K562 (cell line): ENCODE measurements around the gene GP1BB. TPM values are rescaled to one million over a fixed set of nuclear protein-coding genes. Genes with fewer than 3 reads are reported as not detected.

Experiments
- ARHGAP35 ChIP-seq: fragments of 450-650 bp; IDR thresholded peaks from 2 replicates; pipeline ENCODE4 v1.6.1; 2018; ENCODE audit not compliant: partially characterized antibody
- BCOR ChIP-seq: fragments of 450-650 bp; IDR thresholded peaks from 2 replicates; pipeline ENCODE4 v1.6.1; 2016
- EGR1 ChIP-seq: fragments of 450-650 bp; conservative IDR thresholded peaks from 2 replicates; pipeline ENCODE4 v1.6.1; 2017; ENCODE audit warnings: mild to moderate bottlenecking
- HDAC1 ChIP-seq, 2 experiments: fragments of 450-650 bp; IDR thresholded peaks; 2 replicates each; pipeline ENCODE4 v1.6.1; 2016 to 2017; ENCODE audit warnings: inconsistent platforms in 1 of 2, mild to moderate bottlenecking in 1 of 2, moderate library complexity in 1 of 2
- HDGF ChIP-seq: fragments of 450-650 bp; IDR thresholded peaks from 2 replicates; pipeline ENCODE4 v1.6.1; 2016
- HOXB6 ChIP-seq: fragments of 250-450 bp; sonication (Bioruptor Pico); IDR thresholded peaks from 2 replicates; pipeline ENCODE4 v1.5.1; 2022; ENCODE audit warnings: mild to moderate bottlenecking, borderline replicate concordance
- IRF1 ChIP-seq: sonication (generic); formaldehyde crosslinking; IDR thresholded peaks from 2 replicates; pipeline ENCODE4 v1.8.0; 2022; ENCODE audit warnings: missing genetic modification reagents, mild to moderate bottlenecking, borderline replicate concordance
- KDM5B ChIP-seq: fragments of 200-600 bp; sonication (generic); IDR thresholded peaks from 2 replicates; pipeline ENCODE4 v1.6.1; 2012; ENCODE audit warnings: low read depth, mild to moderate bottlenecking, moderate library complexity, low read length, control low read depth, inconsistent platforms; ENCODE audit not compliant: insufficient replicate concordance
- NCOA1 ChIP-seq: fragments of 450-650 bp; IDR thresholded peaks from 2 replicates; pipeline ENCODE4 v1.6.1; 2016; ENCODE audit warnings: low read depth
- NFYB ChIP-seq: IDR thresholded peaks from 2 replicates; pipeline ENCODE4 v1.6.1; 2011; ENCODE audit warnings: mild to moderate bottlenecking, moderate library complexity; ENCODE audit not compliant: insufficient read length; ENCODE audit errors: extremely low read depth
- POLR2AphosphoS2 ChIP-seq: IDR thresholded peaks from 2 replicates; pipeline ENCODE4 v1.6.1; 2012; ENCODE audit warnings: low read length, improper control_type of control experiment
- POLR2B ChIP-seq: fragments of 450-650 bp; IDR thresholded peaks from 2 replicates; pipeline ENCODE4 v1.6.1; 2018; ENCODE audit warnings: low read depth; ENCODE audit not compliant: partially characterized antibody
- POLR2G ChIP-seq: fragments of 200-400 bp; formaldehyde crosslinking; IDR thresholded peaks from 2 replicates; pipeline ENCODE4 v1.6.1; 2017; ENCODE audit warnings: low read depth, mild to moderate bottlenecking, antibody characterized with exemption, low read length, moderate library complexity
- RBM25 ChIP-seq: fragments of 200-400 bp; formaldehyde crosslinking; IDR thresholded peaks from 2 replicates; pipeline ENCODE4 v1.6.1; 2018; ENCODE audit warnings: low read length, low read depth, moderate library complexity; ENCODE audit not compliant: severe bottlenecking
- SIRT6 ChIP-seq: IDR thresholded peaks from one replicate; pipeline ENCODE4 v1.6.1; 2012; ENCODE audit warnings: low read depth, mild to moderate bottlenecking, control low read depth, inconsistent platforms, low read length, moderate library complexity
- SMARCA5 ChIP-seq: fragments of 450-650 bp; IDR thresholded peaks from 2 replicates; pipeline ENCODE4 v1.6.1; 2016
- SP2 ChIP-seq: IDR thresholded peaks from 2 replicates; pipeline ENCODE4 v1.6.1; 2011; ENCODE audit warnings: mild to moderate bottlenecking, low read depth, low read length, moderate library complexity; ENCODE audit not compliant: poor library complexity, severe bottlenecking; ENCODE audit errors: extremely low read depth
- SRSF1 ChIP-seq: fragments of 200-400 bp; formaldehyde crosslinking; IDR thresholded peaks from 2 replicates; pipeline ENCODE4 v1.6.1; 2017; ENCODE audit warnings: mild to moderate bottlenecking, low read depth, low read length, moderate library complexity
- TAF15 ChIP-seq: fragments of 200-400 bp; formaldehyde crosslinking; IDR thresholded peaks from 2 replicates; pipeline ENCODE4 v1.6.1; 2017; ENCODE audit warnings: mild to moderate bottlenecking, low read depth, low read length, moderate library complexity
- TRIM24 ChIP-seq, 2 experiments: fragments of 450-650 bp; IDR thresholded peaks; 2 replicates each; pipeline ENCODE4 v1.6.1; 2016
- ZBTB1 ChIP-seq: sonication (generic); formaldehyde crosslinking; IDR thresholded peaks from 2 replicates; pipeline ENCODE4 v1.8.1; 2023; ENCODE audit warnings: missing genetic modification reagents, low read depth, mild to moderate bottlenecking, borderline replicate concordance
- ZC3H4 ChIP-seq: sonication (generic); formaldehyde crosslinking; IDR thresholded peaks from 2 replicates; pipeline ENCODE4 v1.9.0; 2021; ENCODE audit warnings: missing genetic modification reagents, borderline replicate concordance
- ZNF354B ChIP-seq: fragments of 250-450 bp; sonication (Bioruptor Pico); IDR thresholded peaks from 2 replicates; pipeline ENCODE4 v1.4.0; 2020
- ZNF444 ChIP-seq: fragments of 250-450 bp; sonication (Bioruptor Pico); IDR thresholded peaks from 2 replicates; pipeline ENCODE4 v1.4.0; 2020; ENCODE audit warnings: mild to moderate bottlenecking, moderate library complexity
- polyA plus RNA-seq, 8 experiments: library from polyadenylated mRNA; depleted of rRNA in 4 of 8; stranded (reverse) in 5 of 8; unstranded in 3 of 8; fragments of >200 nt; fragmentation: Nextera tagmentation in 2 of 8; fragmentation: Illumina TruSeq in 1 of 8; extraction: Ambion mirVana in 2 of 8; extraction: Trizol in 1 of 8; gene quantifications; 2 replicates each; pipeline versions ENCODE4 v1.2.1 to v1.2.3, GENCODE V29; 2011 to 2014; ENCODE audit warnings: inconsistent platforms in 1 of 8, missing spikeins in 1 of 8
- total RNA-seq, 7 experiments: library from RNA; depleted of rRNA in 6 of 7; stranded (reverse); fragments of >200 nt in 6 of 7; fragmentation: Illumina TruSeq in 2 of 7; extraction: Trizol in 2 of 7; gene quantifications; 2 replicates each; pipeline versions ENCODE4 v1.2.1 to v1.2.3, GENCODE V29; 2011 to 2021; ENCODE audit warnings: low replicate concordance in 1 of 7
- TF ChIP-seq, protein P1 (sequence below): fragments of 250-450 bp; sonication (Bioruptor Pico); IDR thresholded peaks from 2 replicates; pipeline ENCODE4 v1.9.0; 2021; ENCODE audit warnings: mild to moderate bottlenecking, inconsistent platforms
- TF ChIP-seq, protein P2 (sequence below), 3 experiments: fragments of 200-800 bp in 1 of 3; sonication (Bioruptor generic) in 1 of 3; sonication (generic) in 1 of 3; formaldehyde crosslinking in 1 of 3; IDR thresholded peaks; 2 replicates each; pipeline versions ENCODE4 v1.6.1 to v1.8.0; 2016 to 2022; ENCODE audit warnings: mild to moderate bottlenecking in 2 of 3, missing compliant biosample characterization in 2 of 3, missing genetic modification characterization in 2 of 3, missing genetic modification reagents in 1 of 3

The GP1BB gene
- total and polyA plus RNA-seq, 9 of the 15 experiments (the other 6 are each of a cell fraction or from before 2014, with no cell fraction given), result 0.69 to 162 (median 2.8) TPM

GRCh38 chr22:19724927-19725661, 1.8 kb downstream of the GP1BB start (continued):
- TF ChIP-seq IRF1 (CRISPR knock-in tag) (no peak), SP2 (peak; percentile 2), SMARCA5 (0 out of 2 replicates have a peak, but pooled peaks have one; percentile 12), ZNF444 (CRISPR knock-in tag) (no peak), NCOA1 (no peak), TAF15 (peak; percentile 85; the same call in 1 of the 2 replicates), EGR1 (peak; percentile 99), HOXB6 (CRISPR knock-in tag) (peak; percentile 3; the same call in 1 of the 2 replicates), POLR2B (peak; percentile 93), KDM5B (peak; percentile 68), SRSF1 (no peak), ARHGAP35 (peak; percentile 6), NFYB (no peak), RBM25 (no peak), POLR2G (peak; percentile 85), POLR2AphosphoS2 (peak; percentile 97), BCOR (peak; percentile 7; the same call in 1 of the 2 replicates), HDAC1 (IDR thresholded peaks at IDR 0.05) (peak in 1 of 2 experiments; percentile 50; a peak in 1 of 4 replicates), ZBTB1 (CRISPR knock-in tag) (no peak), SIRT6 (peak; percentile 51), TRIM24 (IDR thresholded peaks at IDR 0.05) (peak; percentile 77 to 85), ZC3H4 (CRISPR knock-in tag) (no peak), ZNF354B (CRISPR knock-in tag) (no peak), HDGF (no peak)
- TF ChIP-seq, protein P1, sequence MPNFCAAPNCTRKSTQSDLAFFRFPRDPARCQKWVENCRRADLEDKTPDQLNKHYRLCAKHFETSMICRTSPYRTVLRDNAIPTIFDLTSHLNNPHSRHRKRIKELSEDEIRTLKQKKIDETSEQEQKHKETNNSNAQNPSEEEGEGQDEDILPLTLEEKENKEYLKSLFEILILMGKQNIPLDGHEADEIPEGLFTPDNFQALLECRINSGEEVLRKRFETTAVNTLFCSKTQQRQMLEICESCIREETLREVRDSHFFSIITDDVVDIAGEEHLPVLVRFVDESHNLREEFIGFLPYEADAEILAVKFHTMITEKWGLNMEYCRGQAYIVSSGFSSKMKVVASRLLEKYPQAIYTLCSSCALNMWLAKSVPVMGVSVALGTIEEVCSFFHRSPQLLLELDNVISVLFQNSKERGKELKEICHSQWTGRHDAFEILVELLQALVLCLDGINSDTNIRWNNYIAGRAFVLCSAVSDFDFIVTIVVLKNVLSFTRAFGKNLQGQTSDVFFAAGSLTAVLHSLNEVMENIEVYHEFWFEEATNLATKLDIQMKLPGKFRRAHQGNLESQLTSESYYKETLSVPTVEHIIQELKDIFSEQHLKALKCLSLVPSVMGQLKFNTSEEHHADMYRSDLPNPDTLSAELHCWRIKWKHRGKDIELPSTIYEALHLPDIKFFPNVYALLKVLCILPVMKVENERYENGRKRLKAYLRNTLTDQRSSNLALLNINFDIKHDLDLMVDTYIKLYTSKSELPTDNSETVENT (CRISPR knock-in tag), result 0 out of 2 replicates have a peak, but pooled peaks have one; percentile 18
- TF ChIP-seq, protein P2, sequence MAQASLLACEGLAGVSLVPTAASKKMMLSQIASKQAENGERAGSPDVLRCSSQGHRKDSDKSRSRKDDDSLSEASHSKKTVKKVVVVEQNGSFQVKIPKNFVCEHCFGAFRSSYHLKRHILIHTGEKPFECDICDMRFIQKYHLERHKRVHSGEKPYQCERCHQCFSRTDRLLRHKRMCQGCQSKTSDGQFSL (CRISPR knock-in tag; IDR thresholded peaks at IDR 0.05), result no peak
- TF ChIP-seq, protein P2 (tag; IDR thresholded peaks at IDR 0.05), result no peak
